PC-3 (cell line): ENCODE measurements around the gene PCDH9. TPM values are rescaled to one million over a fixed set of nuclear protein-coding genes. Genes with fewer than 3 reads are reported as not detected.

Experiments used
- ATAC-seq: fragments of 200-7000 bp; cut with Tn5 transposase; 2 replicates; pipeline ENCODE4 v1.9.1; 2020; ENCODE audit warnings: mild to moderate bottlenecking, moderate library complexity
- BruUV-seq: library from RNA; stranded (reverse); fragments of 400-500 nt; replicated peaks from 2 replicates; lab custom pipeline; 2021; lab: Mats Ljungman, UMichigan
- CTCF ChIA-PET: fragments of 300-600 bp; sonication (Branson Sonifier 250); formaldehyde crosslinking; loops from one replicate; lab custom pipeline; 2022; ENCODE audit warnings: antibody characterized with exemption; lab: Charles Lee
- POLR2A ChIA-PET: fragments of 300-600 bp; sonication (Branson Sonifier 250); formaldehyde crosslinking; loops from one replicate; lab custom pipeline; 2022; ENCODE audit warnings: antibody characterized with exemption; ENCODE audit not compliant: unreplicated experiment; lab: Charles Lee
- DNase-seq: peaks from one replicate; pipeline ENCODE4 v3.0.0-alpha.2; 2015
- H2AFZ ChIP-seq: fragments of 300-600 bp; sonication (generic); 2 replicates; pipeline ENCODE4 v1.6.0; 2016; ENCODE audit warnings: antibody characterized with exemption, low read length
- H3F3A ChIP-seq: fragments of 300-600 bp; sonication (generic); one replicate; pipeline ENCODE4 v1.6.0; 2017; ENCODE audit warnings: antibody characterized with exemption, low read length, control low read depth, mild to moderate bottlenecking; ENCODE audit not compliant: unreplicated experiment
- H3K27ac ChIP-seq: fragments of 300-600 bp; sonication (generic); 2 replicates; pipeline ENCODE4 v1.5.1; 2016; ENCODE audit warnings: mild to moderate bottlenecking, low read length
- H3K27me3 ChIP-seq: fragments of 300-600 bp; sonication (generic); 2 replicates; pipeline ENCODE4 v1.6.1; 2016; ENCODE audit warnings: low read length, mixed read lengths
- H3K36me3 ChIP-seq: fragments of 300-600 bp; sonication (generic); 2 replicates; pipeline ENCODE4 v1.6.1; 2016; ENCODE audit warnings: low read depth, mixed run types, low read length, mixed read lengths
- H3K4me1 ChIP-seq: fragments of 300-600 bp; sonication (generic); 2 replicates; pipeline ENCODE4 v1.5.1; 2016; ENCODE audit warnings: low read length; ENCODE audit not compliant: insufficient read depth
- H3K4me2 ChIP-seq: fragments of 300-600 bp; sonication (generic); 2 replicates; pipeline ENCODE4 v1.6.0; 2016; ENCODE audit warnings: low read length
- H3K4me3 ChIP-seq: fragments of 300-600 bp; sonication (generic); 2 replicates; pipeline ENCODE4 v1.5.1; 2016; ENCODE audit warnings: mild to moderate bottlenecking, low read length, mixed read lengths
- H3K79me2 ChIP-seq: fragments of 300-600 bp; sonication (generic); 2 replicates; pipeline ENCODE4 v1.6.1; 2017; ENCODE audit warnings: low read length, mixed read lengths
- H3K9ac ChIP-seq: fragments of 300-600 bp; sonication (generic); 2 replicates; pipeline ENCODE4 v1.6.0; 2016; ENCODE audit warnings: mild to moderate bottlenecking, low read length
- H3K9me2 ChIP-seq: fragments of 300-600 bp; sonication (generic); replicated peaks from 2 replicates; pipeline ENCODE4 v1.6.1; 2016; ENCODE audit warnings: mixed run types, low read length, mixed read lengths
- H3K9me3 ChIP-seq: fragments of 300-600 bp; sonication (generic); 2 replicates; pipeline ENCODE4 v1.6.1; 2016; ENCODE audit warnings: low read length, mixed read lengths
- H4K20me1 ChIP-seq: fragments of 300-600 bp; sonication (generic); 2 replicates; pipeline ENCODE4 v1.6.1; 2016; ENCODE audit warnings: low read length, mixed read lengths
- CTCF ChIP-seq: fragments of 300-600 bp; sonication (generic); conservative IDR thresholded peaks from 2 replicates; pipeline ENCODE4 v1.5.1; 2017; ENCODE audit warnings: antibody characterized with exemption, low read depth, mild to moderate bottlenecking, low read length
- EZH2 ChIP-seq: fragments of 300-600 bp; sonication (generic); IDR thresholded peaks from one replicate; pipeline ENCODE4 v1.6.1; 2017; ENCODE audit warnings: antibody characterized with exemption, mild to moderate bottlenecking, low read length; ENCODE audit not compliant: unreplicated experiment
- EZH2phosphoT487 ChIP-seq: fragments of 300-600 bp; sonication (generic); IDR thresholded peaks from 2 replicates; pipeline ENCODE4 v1.6.1; 2018; ENCODE audit warnings: mild to moderate bottlenecking, antibody characterized with exemption, low read length, borderline replicate concordance
- intact Hi-C: fragments of 100-400 bp; cut with micrococcal nuclease; formaldehyde crosslinking; loops from 2 replicates; pipeline ENCODE4 v1.9.0; 2023
- total RNA-seq: library from RNA; depleted of rRNA; stranded (reverse); fragments of >200 nt; gene quantifications from 2 replicates; pipeline ENCODE4 v1.2.3, GENCODE V29; 2014

PCDH9 gene
- total RNA-seq, 1 experiment from 2014 or later: 0.98 TPM

- Histone ChIP-seq H3K27me3 (no peaks in the 10 kb centered on the region), H3K4me2 (no peak overlapping the region), H3K27ac (no peak overlapping the region), H2AFZ (no peak overlapping the region), H3K79me2 (no peaks in the 10 kb centered on the region), H3K9me3 (no peaks in the 10 kb centered on the region), H3K4me1 (peaks cover 13% of the 10 kb centered on the region), H3K9me2 (no peaks in the 10 kb centered on the region), H3K36me3 (no peaks in the 10 kb centered on the region), H4K20me1 (no peaks in the 10 kb centered on the region), H3K9ac (no peak overlapping the region), H3K4me3 (no peak overlapping the region), H3F3A (no peaks in the 10 kb centered on the region)
- no peak for TF ChIP-seq EZH2
- no peak for TF ChIP-seq CTCF
- no peak for TF ChIP-seq EZH2phosphoT487
- ATAC-seq: no peak
- no peak for DNase-seq
- intact Hi-C loops: loop anchor here (2.0 to 10.0 kb wide), 4 partner anchors 104 to 604 kb away; no protein-coding TSS in a partner anchor
- CTCF ChIA-PET: interaction anchor here (0.6 kb wide), 1 partner anchor 306 kb away, joined by 3 read pairs; no protein-coding TSS in a partner anchor
- no TSS peak for BruUV-seq
- POLR2A ChIA-PET: no interaction called here
These were observed 8.4 kb downstream of the PCDH9 start for GRCh38 chr13:67221630-67222226.

- Histone ChIP-seq H3K36me3 (no peaks in the 10 kb centered on the region), H3K79me2 (no peaks in the 10 kb centered on the region), H3F3A (no peaks in the 10 kb centered on the region), H3K4me2 (no peak overlapping the region), H3K4me1 (peaks cover 12% of the 10 kb centered on the region), H3K27ac (no peak overlapping the region), H3K4me3 (no peak overlapping the region), H3K9me2 (no peaks in the 10 kb centered on the region), H4K20me1 (no peaks in the 10 kb centered on the region), H3K27me3 (no peaks in the 10 kb centered on the region), H3K9ac (no peak overlapping the region), H2AFZ (no peak overlapping the region), H3K9me3 (no peaks in the 10 kb centered on the region)
- no peak for ATAC-seq
- DNase-seq: no peak
- ChIA-PET POLR2A (no interaction called here), CTCF (no interaction called here)
- intact Hi-C loops: no loop called here
- TF ChIP-seq EZH2 (no peak), EZH2phosphoT487 (no peak), CTCF (no peak)
- no TSS peak for BruUV-seq
These were observed 11.0 kb downstream of the PCDH9 start for GRCh38 chr13:67219113-67219512.

- CTCF ChIA-PET: interaction anchor here (0.6 kb wide), 1 partner anchor 528 kb away, joined by 3 read pairs; no protein-coding TSS in a partner anchor
These were observed 12.3 kb downstream of the PCDH9 start for GRCh38 chr13:67217880-67218279.

More at GRCh38 chr13:67217880-67218279, 12.3 kb downstream of the PCDH9 start:
- Histone ChIP-seq H3K9me2 (no peaks in the 10 kb centered on the region), H3F3A (no peaks in the 10 kb centered on the region), H3K79me2 (no peaks in the 10 kb centered on the region), H3K27ac (no peak overlapping the region), H3K4me1 (peaks cover 3% of the 10 kb centered on the region), H3K27me3 (no peaks in the 10 kb centered on the region), H3K9ac (no peak overlapping the region), H4K20me1 (no peaks in the 10 kb centered on the region), H3K36me3 (no peaks in the 10 kb centered on the region), H3K4me2 (no peak overlapping the region), H2AFZ (no peak overlapping the region), H3K4me3 (no peak overlapping the region), H3K9me3 (no peaks in the 10 kb centered on the region)
- DNase-seq: no peak
- POLR2A ChIA-PET: no interaction called here
- TF ChIP-seq EZH2 (no peak), CTCF (no peak), EZH2phosphoT487 (no peak)
- BruUV-seq: no TSS peak
- no peak for ATAC-seq
- intact Hi-C loops: no loop called here
